NCI-H82 treated with DMSO at 0.1 percent for 48 hours (cell line): ENCODE data around the gene USP9Y.
"Not testable (repeated sequence)": the region's sequence is repeated elsewhere in the genome, so short reads cannot be mapped to it uniquely, and the experiment has no call there.

Source experiments
- DNase-seq: peaks from one replicate; lab custom pipeline; 2025; ENCODE audit not compliant: unreplicated experiment; lab: John Stamatoyannopoulos, UW

The USP9Y gene, protein sequence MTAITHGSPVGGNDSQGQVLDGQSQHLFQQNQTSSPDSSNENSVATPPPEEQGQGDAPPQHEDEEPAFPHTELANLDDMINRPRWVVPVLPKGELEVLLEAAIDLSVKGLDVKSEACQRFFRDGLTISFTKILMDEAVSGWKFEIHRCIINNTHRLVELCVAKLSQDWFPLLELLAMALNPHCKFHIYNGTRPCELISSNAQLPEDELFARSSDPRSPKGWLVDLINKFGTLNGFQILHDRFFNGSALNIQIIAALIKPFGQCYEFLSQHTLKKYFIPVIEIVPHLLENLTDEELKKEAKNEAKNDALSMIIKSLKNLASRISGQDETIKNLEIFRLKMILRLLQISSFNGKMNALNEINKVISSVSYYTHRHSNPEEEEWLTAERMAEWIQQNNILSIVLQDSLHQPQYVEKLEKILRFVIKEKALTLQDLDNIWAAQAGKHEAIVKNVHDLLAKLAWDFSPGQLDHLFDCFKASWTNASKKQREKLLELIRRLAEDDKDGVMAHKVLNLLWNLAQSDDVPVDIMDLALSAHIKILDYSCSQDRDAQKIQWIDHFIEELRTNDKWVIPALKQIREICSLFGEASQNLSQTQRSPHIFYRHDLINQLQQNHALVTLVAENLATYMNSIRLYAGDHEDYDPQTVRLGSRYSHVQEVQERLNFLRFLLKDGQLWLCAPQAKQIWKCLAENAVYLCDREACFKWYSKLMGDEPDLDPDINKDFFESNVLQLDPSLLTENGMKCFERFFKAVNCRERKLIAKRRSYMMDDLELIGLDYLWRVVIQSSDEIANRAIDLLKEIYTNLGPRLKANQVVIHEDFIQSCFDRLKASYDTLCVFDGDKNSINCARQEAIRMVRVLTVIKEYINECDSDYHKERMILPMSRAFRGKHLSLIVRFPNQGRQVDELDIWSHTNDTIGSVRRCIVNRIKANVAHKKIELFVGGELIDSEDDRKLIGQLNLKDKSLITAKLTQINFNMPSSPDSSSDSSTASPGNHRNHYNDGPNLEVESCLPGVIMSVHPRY (N-terminal part only)

DNA sequence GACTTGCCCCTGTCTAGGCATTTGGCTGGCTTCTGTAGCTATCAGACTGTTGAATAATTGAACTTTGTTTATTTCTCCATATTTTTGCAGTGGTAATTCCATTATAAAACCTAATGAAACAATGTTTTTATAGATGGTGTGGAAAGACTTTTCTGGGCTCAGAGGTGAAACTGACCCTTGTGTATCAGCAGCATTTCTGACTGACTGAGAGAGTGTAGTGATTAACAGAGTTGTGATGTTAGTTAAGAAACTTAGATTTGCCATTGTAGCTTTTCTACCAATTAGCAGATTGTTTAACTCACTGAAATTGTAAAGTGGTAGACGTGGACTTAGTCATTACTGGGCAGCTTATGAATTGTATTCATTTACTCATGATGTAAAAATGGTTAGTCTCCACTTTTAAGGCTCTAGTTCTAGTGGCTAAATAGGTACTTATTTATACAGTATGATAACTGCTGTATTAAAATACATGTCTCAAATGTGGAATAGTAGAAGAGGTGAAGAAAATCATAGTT, at the start of gene USP9Y:
Gene USP9Y, plus strand, starts transcription at position 51 of the 515 bp plus-strand sequence. CDS start 8,217 bp downstream, outside the sequence.
- no peak for DNase-seq

GRCh38 chrY:12651621-12652036, 49.4 kb upstream of the USP9Y start:
- no peak for DNase-seq

- no peak for DNase-seq
These were observed 39.0 kb upstream of the USP9Y start for GRCh38 chrY:12661745-12662681.

- no peak for DNase-seq
These were observed 38.1 kb upstream of the USP9Y start for GRCh38 chrY:12662745-12663591.

- DNase-seq = not testable (repeated sequence)
These were observed 37.2 kb upstream of the USP9Y start for GRCh38 chrY:12663845-12664244.

DNA sequence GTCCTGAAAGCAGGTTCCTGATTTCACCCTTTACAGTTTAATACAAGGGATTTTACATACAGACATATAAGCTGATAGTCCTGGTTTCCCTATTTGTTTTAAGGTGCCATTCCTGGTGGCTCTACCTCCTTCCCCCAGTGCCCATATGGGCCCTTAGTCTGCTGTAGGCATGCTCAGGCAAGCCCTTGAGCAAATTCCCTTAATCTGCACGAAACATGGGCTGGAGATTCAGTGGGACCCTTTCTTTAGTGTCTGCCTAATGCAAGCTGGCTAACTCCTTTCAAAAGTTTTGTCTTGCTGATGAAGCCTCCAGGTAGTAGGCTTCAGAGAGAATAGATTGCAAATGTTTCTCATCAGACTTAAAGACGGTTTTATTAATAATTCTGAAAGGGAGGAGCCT, 22.9 kb upstream of the USP9Y start:
- no peak for DNase-seq

GRCh38 chrY:12681535-12681934, 19.5 kb upstream of the USP9Y start:
- no peak for DNase-seq

DNA sequence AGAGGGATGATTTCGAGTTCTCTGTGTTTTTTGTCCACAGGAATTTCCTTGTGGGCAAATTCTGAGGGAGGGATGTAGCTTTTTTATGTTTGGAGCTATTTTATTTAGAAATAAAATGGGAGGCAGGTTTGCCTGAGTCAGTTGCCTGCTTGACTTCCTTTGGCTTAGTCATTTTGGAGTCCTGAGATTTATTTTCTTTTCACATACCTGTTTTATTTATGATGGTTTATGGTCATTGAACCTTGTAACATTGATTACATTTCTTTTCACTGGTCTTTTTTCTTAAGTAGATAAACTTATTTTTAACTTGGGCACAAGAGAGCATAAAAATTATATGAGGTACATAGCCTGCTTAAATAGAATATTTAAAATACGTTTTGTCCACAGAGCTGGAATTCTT, 12.7 kb upstream of the USP9Y start:
- no peak for DNase-seq

GRCh38 chrY:12700087-12700486, 944 bp upstream of the USP9Y start:
- DNase-seq = no peak

GRCh38 chrY:12702174-12702573, 1.1 kb downstream of the USP9Y start:
- DNase-seq = no peak

DNA sequence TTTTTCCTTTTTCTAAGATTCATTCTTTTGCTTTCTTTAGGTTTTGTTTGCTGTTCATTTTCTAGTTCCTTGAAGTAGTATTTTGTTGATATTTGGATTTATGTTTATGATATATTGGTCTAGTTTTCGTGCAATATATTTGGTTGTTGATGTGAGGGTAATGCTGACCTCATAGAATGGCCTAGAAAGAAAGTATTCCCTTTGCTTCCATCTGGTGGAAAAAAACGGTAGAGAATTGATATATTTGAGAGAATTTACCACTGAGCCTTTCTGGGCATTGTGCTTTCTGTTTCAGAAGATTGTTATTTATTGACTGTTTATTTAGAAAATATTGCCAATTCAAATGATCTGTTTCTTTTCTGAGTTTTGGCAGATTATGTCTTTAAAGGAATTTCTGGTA, 9.4 kb downstream of the USP9Y start:
- no peak for DNase-seq

- DNase-seq = no peak
These were observed 14.3 kb downstream of the USP9Y start for GRCh38 chrY:12715376-12715775.

DNA sequence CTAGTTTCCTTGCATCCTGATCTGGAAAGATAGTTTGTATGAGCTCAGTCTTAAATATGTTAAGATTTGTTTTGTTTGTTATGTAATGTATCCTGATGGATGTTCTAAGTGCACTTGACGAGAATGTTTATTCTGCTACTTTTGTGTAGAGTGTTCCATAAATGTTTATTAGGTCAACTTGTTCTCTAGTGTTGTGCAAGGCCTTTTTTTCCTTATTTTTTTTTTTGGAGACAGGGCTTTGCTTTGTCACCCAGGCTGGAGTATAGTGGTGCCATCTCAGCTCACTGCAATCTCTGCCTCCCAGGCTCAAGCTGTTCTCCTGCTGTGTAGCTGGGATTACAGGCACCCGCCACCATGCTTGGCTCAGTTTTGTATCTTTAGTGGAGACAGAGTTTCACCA, 28.7 kb downstream of the USP9Y start:
- no peak for DNase-seq

DNA sequence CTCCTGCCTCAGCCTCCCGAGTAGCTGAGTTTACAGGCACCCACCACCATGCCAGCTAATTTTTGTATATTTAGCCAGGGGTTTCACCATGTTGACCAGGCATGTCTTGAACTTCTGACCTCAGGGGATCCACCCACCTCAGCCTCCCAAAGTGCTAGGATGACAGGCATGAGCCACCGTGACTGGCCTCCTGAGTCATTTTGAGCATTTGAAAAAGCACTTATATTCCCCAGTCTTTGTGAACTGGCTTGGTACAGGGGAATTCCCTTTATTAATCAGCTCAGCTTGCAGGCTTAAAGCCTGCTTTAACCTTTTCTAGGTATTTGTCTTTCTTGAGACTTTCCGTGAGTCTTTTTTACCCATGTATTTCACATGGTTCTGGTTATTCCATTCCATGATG, 32.6 kb downstream of the USP9Y start:
- DNase-seq = no peak

GRCh38 chrY:12734051-12734450, 33.0 kb downstream of the USP9Y start:
- no peak for DNase-seq

DNA sequence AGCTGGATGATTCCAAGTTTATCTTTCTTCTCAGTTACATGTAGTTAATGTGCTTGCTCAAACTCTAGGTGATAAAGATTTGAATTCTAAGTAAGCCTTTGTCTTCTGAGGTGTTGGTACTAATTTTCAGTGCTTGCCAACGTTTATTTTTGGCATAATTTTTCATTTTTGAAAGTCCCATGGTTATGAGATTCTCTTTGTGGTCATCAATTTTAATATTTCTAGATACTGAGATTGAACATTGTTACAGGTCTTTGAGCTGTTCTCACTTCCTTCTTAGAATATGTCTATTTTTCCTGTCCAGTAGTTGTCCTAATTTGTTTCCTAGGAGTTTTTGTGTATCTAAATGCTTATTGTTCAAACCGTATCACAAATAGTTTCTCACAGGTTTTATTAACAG, 40.4 kb downstream of the USP9Y start:
- no peak for DNase-seq

- DNase-seq = no peak
These were observed 41.7 kb downstream of the USP9Y start for GRCh38 chrY:12742725-12743124.

GRCh38 chrY:12744091-12744490, 43.1 kb downstream of the USP9Y start:
- no peak for DNase-seq

DNA sequence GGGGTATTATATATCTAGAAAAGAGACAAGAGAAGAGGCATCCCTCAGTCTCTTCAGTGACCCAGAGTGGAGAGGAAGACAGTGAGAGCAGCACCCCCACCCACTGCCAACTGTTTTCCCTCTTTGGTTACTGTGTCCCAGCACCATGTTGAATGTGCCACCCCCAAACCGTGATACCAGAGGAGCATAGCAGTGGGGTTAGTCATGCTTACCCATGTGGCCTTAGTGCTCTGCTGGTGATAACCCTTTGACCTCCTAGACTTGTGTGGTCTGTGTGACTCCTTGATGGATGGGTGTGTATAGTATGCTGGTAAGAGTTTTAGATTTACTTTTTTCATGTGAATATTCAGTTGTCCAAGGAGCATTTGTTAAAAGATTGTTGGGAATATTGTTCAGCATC, 48.3 kb downstream of the USP9Y start:
- no peak for DNase-seq

DNA sequence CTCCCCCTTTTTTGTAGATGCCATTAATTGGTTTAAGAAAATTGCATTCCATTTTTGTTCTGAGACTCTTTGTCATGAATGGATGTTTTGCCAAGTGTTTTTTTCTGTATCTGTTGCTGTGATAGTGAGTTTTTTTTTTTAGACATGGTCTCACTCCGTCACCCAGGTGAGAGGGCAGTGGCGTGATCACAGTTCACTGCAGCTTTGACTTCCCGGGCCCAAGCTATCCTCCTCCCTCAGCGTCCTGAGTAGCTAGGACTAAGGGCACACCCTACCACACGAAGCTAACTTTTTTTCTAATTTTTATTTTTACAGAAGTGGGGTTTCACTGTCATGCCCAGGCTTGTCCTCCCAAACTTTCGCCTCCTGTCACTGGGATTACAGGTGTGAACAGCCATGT, 51.8 kb downstream of the USP9Y start:
- DNase-seq = no peak
